GM13976 (cell line): ENCODE results near the gene RSPO4.
A peak's percentile ranks its signal among the peaks of the same experiment; 100 is the strongest.
"Not testable (repeated sequence)": the region's sequence is repeated elsewhere in the genome, so short reads cannot be mapped to it uniquely, and the experiment has no call there.

Experiments used
- DNase-seq: peaks from one replicate; pipeline ENCODE4 v3.0.0; 2012; ENCODE audit warnings: low spot score
- in situ Hi-C: fragments of 300-500 bp; cut with MboI; formaldehyde crosslinking; loops from one replicate; pipeline ENCODE4 v1.12.0; 2022; ENCODE audit warnings: low sequenced_read_pairs, mixed read lengths, inconsistent platforms; ENCODE audit not compliant: unreplicated experiment
- TF ChIP-seq, protein P1 (sequence below): IDR thresholded peaks from 2 replicates; pipeline ENCODE4 v1.5.1; 2012; ENCODE audit warnings: borderline replicate concordance, mild to moderate bottlenecking; ENCODE audit not compliant: insufficient read depth; ENCODE audit errors: extremely low read depth, missing control alignments, control extremely low read depth

Gene RSPO4

DNA sequence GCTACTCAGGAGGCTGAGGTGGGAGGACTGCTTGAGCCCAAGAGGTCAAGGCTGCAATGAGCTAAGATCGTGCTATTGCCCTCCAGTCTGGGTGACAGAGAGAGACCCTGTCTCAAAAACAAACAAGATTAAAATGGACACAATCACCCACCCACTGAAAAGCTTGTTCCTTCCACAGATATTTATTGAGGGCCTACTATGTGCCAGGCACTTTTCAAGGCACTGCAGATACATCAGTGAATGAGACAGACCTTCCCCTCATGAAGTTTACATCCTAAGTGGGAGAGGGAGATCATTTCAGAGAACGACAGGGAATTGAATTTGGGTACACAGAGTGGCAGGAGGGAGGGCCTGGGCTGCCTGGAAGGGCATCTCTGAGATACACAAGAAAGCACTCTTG lies 14.4 kb downstream of the RSPO4 start:
- TF ChIP-seq, protein P1, sequence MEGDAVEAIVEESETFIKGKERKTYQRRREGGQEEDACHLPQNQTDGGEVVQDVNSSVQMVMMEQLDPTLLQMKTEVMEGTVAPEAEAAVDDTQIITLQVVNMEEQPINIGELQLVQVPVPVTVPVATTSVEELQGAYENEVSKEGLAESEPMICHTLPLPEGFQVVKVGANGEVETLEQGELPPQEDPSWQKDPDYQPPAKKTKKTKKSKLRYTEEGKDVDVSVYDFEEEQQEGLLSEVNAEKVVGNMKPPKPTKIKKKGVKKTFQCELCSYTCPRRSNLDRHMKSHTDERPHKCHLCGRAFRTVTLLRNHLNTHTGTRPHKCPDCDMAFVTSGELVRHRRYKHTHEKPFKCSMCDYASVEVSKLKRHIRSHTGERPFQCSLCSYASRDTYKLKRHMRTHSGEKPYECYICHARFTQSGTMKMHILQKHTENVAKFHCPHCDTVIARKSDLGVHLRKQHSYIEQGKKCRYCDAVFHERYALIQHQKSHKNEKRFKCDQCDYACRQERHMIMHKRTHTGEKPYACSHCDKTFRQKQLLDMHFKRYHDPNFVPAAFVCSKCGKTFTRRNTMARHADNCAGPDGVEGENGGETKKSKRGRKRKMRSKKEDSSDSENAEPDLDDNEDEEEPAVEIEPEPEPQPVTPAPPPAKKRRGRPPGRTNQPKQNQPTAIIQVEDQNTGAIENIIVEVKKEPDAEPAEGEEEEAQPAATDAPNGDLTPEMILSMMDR = no peak
- no peak for DNase-seq
- in situ Hi-C loops = no loop called here

- in situ Hi-C loops = no loop called here
- no peak for DNase-seq
- TF ChIP-seq, protein P1 = no peak
These were observed 15.3 kb downstream of the RSPO4 start for GRCh38 chr20:986733-987355.

- DNase-seq, in situ Hi-C loops: not testable (repeated sequence)
These were observed 17.1 kb downstream of the RSPO4 start for GRCh38 chr20:984994-985393.

- TF ChIP-seq, protein P1 = no peak
- in situ Hi-C loops = no loop called here
- no peak for DNase-seq
These were observed 19.4 kb downstream of the RSPO4 start for GRCh38 chr20:982754-983153.

DNA sequence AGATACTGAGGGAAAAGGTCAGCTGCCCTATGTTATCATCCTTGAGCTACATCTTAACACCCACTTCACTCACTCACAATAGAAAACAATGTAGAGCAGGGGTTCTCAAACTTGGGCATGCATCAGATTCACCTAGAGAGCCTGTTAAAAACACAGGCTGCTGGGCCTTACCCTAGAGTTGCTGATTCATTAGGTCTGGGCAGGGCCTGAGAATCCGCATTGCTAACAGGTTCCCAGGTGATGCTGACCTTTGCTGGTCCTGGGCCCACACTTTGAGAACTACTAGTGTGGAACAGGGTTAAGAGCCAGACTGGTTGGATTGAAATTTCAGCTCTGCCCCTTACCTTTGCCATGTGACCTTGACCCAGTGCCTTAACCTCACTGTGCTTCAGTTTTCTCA lies 25.1 kb downstream of the RSPO4 start:
- DNase-seq = no peak
- in situ Hi-C loops = no loop called here
- TF ChIP-seq, protein P1 = no peak

- in situ Hi-C loops = no loop called here
- DNase-seq = no peak
- TF ChIP-seq, protein P1 = no peak
These were observed 26.1 kb downstream of the RSPO4 start for GRCh38 chr20:976033-976432.

GRCh38 chr20:973785-974194 lies 28.3 kb downstream of the RSPO4 start:
- in situ Hi-C loops = no loop called here
- peak; percentile 74 for DNase-seq
- TF ChIP-seq, protein P1 = peak; percentile 42
